Measurements from ENCODE around the gene ITGBL1. TPM values are rescaled to one million over a fixed set of nuclear protein-coding genes. Genes with fewer than 3 reads are reported as not detected.

Gene ITGBL1
- total RNA-seq, 2 donors from 2014 or later: not detected

DNA sequence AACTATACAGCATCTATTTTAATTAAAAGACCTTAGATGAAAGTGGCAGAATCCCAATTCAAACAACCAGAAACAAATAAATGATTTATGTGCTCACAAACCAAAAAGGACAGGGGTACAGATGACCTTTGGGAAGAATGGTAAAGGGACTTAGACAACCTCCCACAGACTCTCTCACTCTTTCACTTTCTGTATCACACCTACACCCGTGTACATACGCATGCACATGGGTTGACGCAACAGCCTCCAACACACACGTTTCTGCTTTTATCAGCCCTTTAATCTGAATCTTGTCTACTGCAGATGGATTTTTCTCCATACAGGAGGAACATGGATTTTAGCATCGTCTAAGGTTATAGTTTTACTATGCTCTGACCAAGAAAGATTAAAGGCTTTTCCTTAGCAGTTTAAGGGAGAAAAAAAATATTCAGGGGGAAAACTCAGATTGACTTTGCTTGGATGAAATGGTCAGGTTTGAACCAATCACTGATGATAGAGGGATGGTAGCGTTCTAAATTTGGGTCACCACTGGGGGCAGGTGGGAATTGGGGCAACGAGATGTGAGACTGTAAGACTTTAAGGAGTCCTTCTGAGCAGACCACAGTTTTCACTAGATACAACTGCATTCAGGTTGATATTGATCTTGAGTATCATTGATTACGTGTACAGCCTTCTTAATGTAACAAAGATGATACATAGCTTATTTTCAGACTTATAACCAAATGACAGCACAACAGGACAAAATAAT, 166.1 kb downstream of the ITGBL1 start:
- no peaks in the 10 kb centered on the region for H3K4me1 ChIP-seq (ENCODE audit: control insufficient read depth, insufficient read depth, low read length)
- H3K27me3 ChIP-seq (ENCODE audit: control insufficient read depth, insufficient read depth, low read length, poor library complexity, severe bottlenecking): no peaks in the 10 kb centered on the region
- no peak overlapping the region for H3K27ac ChIP-seq (ENCODE audit: low read depth, low read length)
- H3K9ac ChIP-seq (ENCODE audit: extremely low read depth, low read length, poor library complexity, severe bottlenecking): no peak overlapping the region
- Mint-ChIP-seq H3K27me3 (ENCODE audit: insufficient read depth) (no peaks in the 10 kb centered on the region), H3K36me3 (ENCODE audit: low read depth) (no peaks in the 10 kb centered on the region), H3K4me1 (no peaks in the 10 kb centered on the region), H3K4me3 (no peak overlapping the region), H3K27ac (no peak overlapping the region), H3K9me3 (no peaks in the 10 kb centered on the region)
- TF ChIP-seq, protein P1, sequence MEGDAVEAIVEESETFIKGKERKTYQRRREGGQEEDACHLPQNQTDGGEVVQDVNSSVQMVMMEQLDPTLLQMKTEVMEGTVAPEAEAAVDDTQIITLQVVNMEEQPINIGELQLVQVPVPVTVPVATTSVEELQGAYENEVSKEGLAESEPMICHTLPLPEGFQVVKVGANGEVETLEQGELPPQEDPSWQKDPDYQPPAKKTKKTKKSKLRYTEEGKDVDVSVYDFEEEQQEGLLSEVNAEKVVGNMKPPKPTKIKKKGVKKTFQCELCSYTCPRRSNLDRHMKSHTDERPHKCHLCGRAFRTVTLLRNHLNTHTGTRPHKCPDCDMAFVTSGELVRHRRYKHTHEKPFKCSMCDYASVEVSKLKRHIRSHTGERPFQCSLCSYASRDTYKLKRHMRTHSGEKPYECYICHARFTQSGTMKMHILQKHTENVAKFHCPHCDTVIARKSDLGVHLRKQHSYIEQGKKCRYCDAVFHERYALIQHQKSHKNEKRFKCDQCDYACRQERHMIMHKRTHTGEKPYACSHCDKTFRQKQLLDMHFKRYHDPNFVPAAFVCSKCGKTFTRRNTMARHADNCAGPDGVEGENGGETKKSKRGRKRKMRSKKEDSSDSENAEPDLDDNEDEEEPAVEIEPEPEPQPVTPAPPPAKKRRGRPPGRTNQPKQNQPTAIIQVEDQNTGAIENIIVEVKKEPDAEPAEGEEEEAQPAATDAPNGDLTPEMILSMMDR (conservative IDR thresholded peaks at IDR 0.05): no peak
- WGBS, 2 experiments (ENCODE audit: insufficient coverage in 1 of 2, insufficient read length in 1 of 2): 86 to 94% methylated on average over 1 to 8 of the region's 8 CpGs
- no peak overlapping the region for H3K4me3 ChIP-seq (ENCODE audit: low read length)
- no peak for DNase-seq
- H3K36me3 ChIP-seq (ENCODE audit: control insufficient read depth, insufficient read depth, low read length): no peaks in the 10 kb centered on the region
- no peaks in the 10 kb centered on the region for H3K9me3 ChIP-seq (ENCODE audit: control insufficient read depth, low read length)

- no peaks in the 10 kb centered on the region for H3K27me3 ChIP-seq (ENCODE audit: control insufficient read depth, insufficient read depth, low read length, poor library complexity, severe bottlenecking)
- peaks cover 9% of the 10 kb centered on the region for H3K4me1 Mint-ChIP-seq
- H3K27ac ChIP-seq (ENCODE audit: low read depth, low read length): no peak overlapping the region
- WGBS, 2 experiments (ENCODE audit: insufficient coverage in 1 of 2, insufficient read length in 1 of 2): 96% methylated on average over 2 of the region's 2 CpGs; no CpG with 5 or more reads in 1 of the 2 experiments
- no peak overlapping the region for H3K27ac Mint-ChIP-seq
- no peak overlapping the region for H3K4me3 ChIP-seq (ENCODE audit: low read length)
- no peaks in the 10 kb centered on the region for H3K36me3 ChIP-seq (ENCODE audit: control insufficient read depth, insufficient read depth, low read length)
- no peaks in the 10 kb centered on the region for H3K9me3 Mint-ChIP-seq
- no peak for DNase-seq
- TF ChIP-seq, protein P1 (conservative IDR thresholded peaks at IDR 0.05): no peak
- no peak overlapping the region for H3K4me3 Mint-ChIP-seq
- H3K4me1 ChIP-seq (ENCODE audit: control insufficient read depth, insufficient read depth, low read length): no peaks in the 10 kb centered on the region
- no peaks in the 10 kb centered on the region for H3K36me3 Mint-ChIP-seq (ENCODE audit: low read depth)
- no peaks in the 10 kb centered on the region for H3K27me3 Mint-ChIP-seq (ENCODE audit: insufficient read depth)
- no peaks in the 10 kb centered on the region for H3K9me3 ChIP-seq (ENCODE audit: control insufficient read depth, low read length)
- no peak overlapping the region for H3K9ac ChIP-seq (ENCODE audit: extremely low read depth, low read length, poor library complexity, severe bottlenecking)
Observed at GRCh38 chr13:101621099-101621498, 168.6 kb downstream of the ITGBL1 start.

DNA sequence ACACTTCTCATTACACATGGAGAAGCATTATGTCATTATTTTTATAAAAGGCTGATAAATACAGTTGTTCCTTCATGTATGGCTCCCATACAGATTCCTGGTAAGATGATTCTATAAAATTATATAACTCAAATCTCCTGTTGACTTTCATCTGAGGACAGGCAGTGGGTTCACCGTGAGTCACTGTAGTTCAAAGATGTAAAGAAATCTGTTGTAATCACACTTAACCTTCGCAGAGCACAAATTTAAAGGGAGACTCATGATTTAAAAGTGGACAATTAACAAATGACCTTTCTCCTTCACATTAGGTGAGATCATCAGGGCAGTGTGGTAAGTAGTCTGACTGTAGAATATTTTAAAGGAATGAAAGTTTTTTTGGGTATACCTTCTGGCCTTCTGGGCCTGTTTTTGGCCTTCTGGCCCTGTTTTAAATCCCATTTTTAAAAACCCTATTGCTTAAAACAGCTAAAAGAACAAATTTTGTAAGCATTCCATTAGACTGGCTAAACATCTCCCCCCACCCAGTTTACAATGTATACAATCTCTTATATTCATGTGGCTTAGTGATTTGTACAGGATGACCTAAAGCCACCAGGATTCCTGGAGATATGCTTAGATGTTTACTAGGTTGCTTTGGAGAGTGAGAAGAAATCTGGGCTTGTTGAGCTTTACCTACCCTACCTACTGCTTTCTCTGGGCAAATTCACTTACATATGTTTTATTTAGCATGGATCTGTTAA, 171.2 kb downstream of the ITGBL1 start:
- H3K27ac ChIP-seq (ENCODE audit: low read depth, low read length): no peak overlapping the region
- H3K9me3 Mint-ChIP-seq: no peaks in the 10 kb centered on the region

More for the DNA sequence above, 171.2 kb downstream of the ITGBL1 start:
- H3K36me3 ChIP-seq (ENCODE audit: control insufficient read depth, insufficient read depth, low read length): no peaks in the 10 kb centered on the region
- no peaks in the 10 kb centered on the region for H3K4me1 ChIP-seq (ENCODE audit: control insufficient read depth, insufficient read depth, low read length)
- Mint-ChIP-seq H3K4me1 (peaks cover 9% of the 10 kb centered on the region), H3K4me3 (no peak overlapping the region), H3K36me3 (ENCODE audit: low read depth) (no peaks in the 10 kb centered on the region), H3K27me3 (ENCODE audit: insufficient read depth) (no peaks in the 10 kb centered on the region), H3K27ac (no peak overlapping the region)
- no peaks in the 10 kb centered on the region for H3K9me3 ChIP-seq (ENCODE audit: control insufficient read depth, low read length)
- no peak overlapping the region for H3K4me3 ChIP-seq (ENCODE audit: low read length)
- H3K27me3 ChIP-seq (ENCODE audit: control insufficient read depth, insufficient read depth, low read length, poor library complexity, severe bottlenecking): no peaks in the 10 kb centered on the region
- no peak for DNase-seq
- TF ChIP-seq, protein P1 (conservative IDR thresholded peaks at IDR 0.05): no peak
- WGBS, 2 experiments (ENCODE audit: insufficient coverage in 1 of 2, insufficient read length in 1 of 2): 89 to 100% methylated on average over 2 of the region's 2 CpGs
- H3K9ac ChIP-seq (ENCODE audit: extremely low read depth, low read length, poor library complexity, severe bottlenecking): no peak overlapping the region

All from endodermal cell (in vitro differentiated cells).